ENCODE measurements around the gene MTMR3. TPM values are rescaled to one million over a fixed set of nuclear protein-coding genes. Genes with fewer than 3 reads are reported as not detected.

The MTMR3 gene
- total and polyA plus RNA-seq, 2 of the 8 experiments (the other 6 are each of a cell fraction or from before 2014, with no cell fraction given): 16.9 to 18.5 TPM

GRCh38 chr22:30077279-30077880 is 194.4 kb downstream of the MTMR3 start:
- H2BK20ac ChIP-seq (ENCODE audit: low read length): no peak overlapping the region
- no peaks in the 10 kb centered on the region for H3K36me3 ChIP-seq (ENCODE audit: control insufficient read depth in 2 of 4, insufficient read depth in 4 of 4, low read length in 3 of 4)
- H4K8ac ChIP-seq (ENCODE audit: extremely low read depth, insufficient read depth, low read length): no peak overlapping the region
- no peaks in the 10 kb centered on the region for H3K23me2 ChIP-seq (ENCODE audit: low read depth, low read length)
- H3K4me3 ChIP-seq (ENCODE audit: extremely low read depth in 1 of 4, insufficient read depth in 2 of 4, low read depth in 3 of 4, low read length in 4 of 4): no peak overlapping the region
- H3K27ac ChIP-seq (ENCODE audit: low read depth, low read length): no peak overlapping the region
- POLR2A ChIA-PET (ENCODE audit: partially characterized antibody): interaction anchor here (0.8 kb wide), 1 partner anchor 361 kb away, joined by 3 read pairs; no protein-coding TSS in a partner anchor
- H2AK5ac ChIP-seq (ENCODE audit: low read depth, low read length): no peak overlapping the region
- H3K4me2 ChIP-seq (ENCODE audit: insufficient read depth in 1 of 2, low read depth in 2 of 2, low read length in 2 of 2): no peak overlapping the region
- no peak overlapping the region for H2BK15ac ChIP-seq (ENCODE audit: low read length)
- no peak overlapping the region for H2AFZ ChIP-seq (ENCODE audit: low read length)
- H3K79me1 ChIP-seq (ENCODE audit: low read depth, low read length): no peaks in the 10 kb centered on the region
- no peak overlapping the region for H3K9ac ChIP-seq (replicated peaks in 1 of 4; ENCODE audit: extremely low read depth in 1 of 4, low read depth in 3 of 4, low read length in 3 of 4)
- no peak overlapping the region for H4K91ac ChIP-seq (replicated peaks; ENCODE audit: insufficient read length, low read length)
- peaks cover 0 to 5% (median 1%) of the 10 kb centered on the region in 4 experiments; a peak in 3 of 7 replicates for H3K4me1 ChIP-seq (replicated peaks in 1 of 4; ENCODE audit: control insufficient read depth in 3 of 4, insufficient read depth in 4 of 4, low read length in 3 of 4)
- FAIRE-seq (no peak), DNase-seq (ENCODE audit: low read depth in 1 of 2, low spot score in 2 of 2) (no peak)
- H4K20me1 ChIP-seq (replicated peaks in 1 of 2; ENCODE audit: control insufficient read depth in 1 of 2, insufficient read depth in 2 of 2, low read length in 2 of 2): no peaks in the 10 kb centered on the region
- no peak overlapping the region for H3K18ac ChIP-seq (ENCODE audit: extremely low read depth, low read length)
- CTCF ChIA-PET (ENCODE audit: partially characterized antibody): interaction anchor here (0.8 to 3.0 kb wide), 4 partner anchors 11 to 471 kb away, joined by 3 to 14 read pairs (median 3); no protein-coding TSS in a partner anchor
- no peak overlapping the region for H3K23ac ChIP-seq (ENCODE audit: insufficient read length)
- H2BK5ac ChIP-seq (ENCODE audit: low read depth, low read length): no peak overlapping the region
- no peak overlapping the region for H3K14ac ChIP-seq (ENCODE audit: insufficient read length)
- 77% methylated on average over 3 of the region's 3 CpGs; no CpG with 5 or more reads in 1 of the 2 experiments for WGBS, 2 experiments (ENCODE audit: extremely low coverage in 1 of 2, insufficient coverage in 1 of 2, insufficient read length in 1 of 2, insufficient replicate concordance in 2 of 2, low coverage in 1 of 2, low lambda C conversion rate in 2 of 2, missing lambda C conversion rate in 1 of 2)
- no peak overlapping the region for H2BK12ac ChIP-seq (ENCODE audit: low read depth, low read length)
- peaks cover 0 to 5% (median 2%) of the 10 kb centered on the region in 4 experiments; a peak in 2 of 7 replicates for H3K27me3 ChIP-seq (replicated peaks in 1 of 4; ENCODE audit: control insufficient read depth in 3 of 4, extremely low read depth in 1 of 4, insufficient read depth in 3 of 4, low read length in 3 of 4)
- H3K9me3 ChIP-seq (ENCODE audit: insufficient read depth in 2 of 2, low read depth in 1 of 2, low read length in 1 of 2): no peaks in the 10 kb centered on the region
- no peaks in the 10 kb centered on the region for H3K79me2 ChIP-seq (ENCODE audit: control insufficient read depth in 1 of 2, insufficient read depth in 2 of 2, low read length in 2 of 2)
- H2BK120ac ChIP-seq (replicated peaks; ENCODE audit: low read depth, low read length): no peak overlapping the region
- H3K4ac ChIP-seq (replicated peaks; ENCODE audit: insufficient read length, low read depth, low read length): no peak overlapping the region
- no peak overlapping the region for H4K5ac ChIP-seq (ENCODE audit: insufficient read length, low read depth, low read length)
- no peak overlapping the region for H3K56ac ChIP-seq (replicated peaks; ENCODE audit: insufficient read length, low read depth, low read length)
- TF ChIP-seq YY1 (IDR thresholded peaks at IDR 0.05; ENCODE audit: low read depth, low read length) (no peak), KDM1A (IDR thresholded peaks at IDR 0.05; ENCODE audit: borderline replicate concordance, low read length) (no peak), NANOG (IDR thresholded peaks at IDR 0.05; ENCODE audit: insufficient read depth, low read depth, low read length, poor library complexity, severe bottlenecking) (no peak), CBX8 (IDR thresholded peaks at IDR 0.05; ENCODE audit: borderline replicate concordance, low read depth, low read length) (no peak), CTBP2 (IDR thresholded peaks at IDR 0.05; ENCODE audit: borderline replicate concordance, insufficient read depth, insufficient read length, low read length) (no peak), EZH2 (IDR thresholded peaks at IDR 0.05; ENCODE audit: low read depth, low read length, severe bottlenecking) (no peak), TAF1 (IDR thresholded peaks at IDR 0.05; ENCODE audit: low read depth, low read length) (no peak), ZNF274 (IDR thresholded peaks at IDR 0.05; ENCODE audit: borderline replicate concordance, extremely low read depth, low read length) (no peak), RXRA (IDR thresholded peaks at IDR 0.05; ENCODE audit: insufficient read depth, low read depth, low read length) (no peak), GTF2F1 (IDR thresholded peaks at IDR 0.05; ENCODE audit: borderline replicate concordance, low read depth, low read length) (no peak), SIRT6 (IDR thresholded peaks at IDR 0.05; ENCODE audit: low read length) (no peak)
- TF ChIP-seq, protein P1, sequence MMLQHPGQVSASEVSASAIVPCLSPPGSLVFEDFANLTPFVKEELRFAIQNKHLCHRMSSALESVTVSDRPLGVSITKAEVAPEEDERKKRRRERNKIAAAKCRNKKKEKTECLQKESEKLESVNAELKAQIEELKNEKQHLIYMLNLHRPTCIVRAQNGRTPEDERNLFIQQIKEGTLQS (IDR thresholded peaks at IDR 0.05; ENCODE audit: insufficient read depth, low read depth, low read length): no peak
